ENCODE measurements around the gene ERBB4. TPM values are rescaled to one million over a fixed set of nuclear protein-coding genes. Genes with fewer than 3 reads are reported as not detected.

Gene ERBB4
- total and polyA plus RNA-seq, 2 of the 8 experiments (the other 6 are each of a cell fraction or from before 2014, with no cell fraction given): 0.34 to 1.3 TPM

DNA sequence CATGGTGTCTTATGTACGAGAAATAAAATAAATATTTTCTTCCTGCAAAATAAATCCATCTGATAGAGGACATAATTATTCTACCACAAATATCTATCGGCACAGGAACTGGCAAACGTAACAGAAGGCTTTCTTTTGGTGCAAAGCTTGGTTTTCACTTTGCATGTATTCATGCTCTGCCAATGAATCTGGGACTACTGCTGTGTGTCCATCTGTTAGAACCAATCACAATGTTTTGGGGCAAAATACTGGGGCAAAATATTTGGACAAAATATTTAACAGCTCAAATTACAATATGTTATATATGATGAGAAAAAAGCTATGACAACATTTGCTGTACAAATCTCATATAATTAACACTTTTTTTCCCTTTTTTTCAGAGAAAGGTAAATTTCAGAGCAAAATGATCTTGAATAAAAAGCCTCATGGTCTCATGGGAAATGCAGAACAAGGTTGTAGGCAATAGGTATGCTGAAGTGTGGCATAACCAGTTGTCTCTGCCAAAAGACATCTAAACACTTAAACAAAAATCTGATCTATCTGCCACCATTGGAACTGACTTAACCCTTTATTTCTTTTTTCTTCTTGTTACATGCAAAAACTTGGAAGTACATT, 1059.0 kb downstream of the ERBB4 start:
- DNase-seq (ENCODE audit: low read depth in 1 of 2, low spot score in 2 of 2) (no peak), FAIRE-seq (no peak)
- no peaks in the 10 kb centered on the region for H4K20me1 ChIP-seq (replicated peaks in 1 of 2; ENCODE audit: control insufficient read depth in 1 of 2, insufficient read depth in 2 of 2, low read length in 2 of 2)
- H3K9ac ChIP-seq (replicated peaks in 1 of 4; ENCODE audit: extremely low read depth in 1 of 4, low read depth in 3 of 4, low read length in 3 of 4): no peak overlapping the region
- no peaks in the 10 kb centered on the region for H3K79me1 ChIP-seq (ENCODE audit: low read depth, low read length)
- no peak overlapping the region for H4K91ac ChIP-seq (replicated peaks; ENCODE audit: insufficient read length, low read length)
- CTCF ChIA-PET (ENCODE audit: partially characterized antibody): interaction anchor here (1.2 to 1.5 kb wide), 2 partner anchors 11 to 35 kb away, joined by 3 to 4 read pairs; no protein-coding TSS in a partner anchor
- H3K4me1 ChIP-seq (replicated peaks in 1 of 4; ENCODE audit: control insufficient read depth in 3 of 4, insufficient read depth in 4 of 4, low read length in 3 of 4): peaks cover 0 to 3% (median 0%) of the 10 kb centered on the region in 4 experiments; a peak in 1 of 7 replicates
- no peak overlapping the region for H3K4me2 ChIP-seq (ENCODE audit: insufficient read depth in 1 of 2, low read depth in 2 of 2, low read length in 2 of 2)
- H3K23ac ChIP-seq (ENCODE audit: insufficient read length): no peak overlapping the region
- H4K5ac ChIP-seq (ENCODE audit: insufficient read length, low read depth, low read length): no peak overlapping the region
- no peak overlapping the region for H4K8ac ChIP-seq (ENCODE audit: extremely low read depth, insufficient read depth, low read length)
- no peak overlapping the region for H2AK5ac ChIP-seq (ENCODE audit: low read depth, low read length)
- H3K27ac ChIP-seq (ENCODE audit: low read depth, low read length): no peak overlapping the region
- no peaks in the 10 kb centered on the region; the same call in 1 of the 2 replicates for H3K23me2 ChIP-seq (ENCODE audit: low read depth, low read length)
- no peak overlapping the region for H2BK15ac ChIP-seq (ENCODE audit: low read length)
- no peak overlapping the region for H2BK5ac ChIP-seq (ENCODE audit: low read depth, low read length)
- H3K79me2 ChIP-seq (ENCODE audit: control insufficient read depth in 1 of 2, insufficient read depth in 2 of 2, low read length in 2 of 2): no peaks in the 10 kb centered on the region
- POLR2A ChIA-PET (ENCODE audit: partially characterized antibody): no interaction called here
- 96% methylated on average over 3 of the region's 3 CpGs; no CpG with 5 or more reads in 1 of the 2 experiments for WGBS, 2 experiments (ENCODE audit: extremely low coverage in 1 of 2, insufficient coverage in 1 of 2, insufficient read length in 1 of 2, insufficient replicate concordance in 2 of 2, low coverage in 1 of 2, low lambda C conversion rate in 2 of 2, missing lambda C conversion rate in 1 of 2)
- H2BK120ac ChIP-seq (replicated peaks; ENCODE audit: low read depth, low read length): no peak overlapping the region
- H3K4ac ChIP-seq (replicated peaks; ENCODE audit: insufficient read length, low read depth, low read length): no peak overlapping the region
- H2AFZ ChIP-seq (ENCODE audit: low read length): 0 out of 2 replicates have a peak overlapping the region, but pooled peaks have one; percentile 23
- no peak overlapping the region for H2BK12ac ChIP-seq (ENCODE audit: low read depth, low read length)
- no peaks in the 10 kb centered on the region for H3K9me3 ChIP-seq (ENCODE audit: insufficient read depth in 2 of 2, low read depth in 1 of 2, low read length in 1 of 2)
- TF ChIP-seq POLR2AphosphoS5 (IDR thresholded peaks at IDR 0.05; ENCODE audit: low read depth, low read length): no peak
- no peak for TF ChIP-seq HDAC2 (IDR thresholded peaks at IDR 0.05; ENCODE audit: borderline replicate concordance in 1 of 2, low read depth in 2 of 2, low read length in 2 of 2)
- no peak for TF ChIP-seq CBX5 (IDR thresholded peaks at IDR 0.05; ENCODE audit: low read depth, low read length)
- no peak overlapping the region for H3K14ac ChIP-seq (ENCODE audit: insufficient read length)
- H3K56ac ChIP-seq (replicated peaks; ENCODE audit: insufficient read length, low read depth, low read length): no peak overlapping the region
- no peak overlapping the region for H2BK20ac ChIP-seq (ENCODE audit: low read length)
- H3K27me3 ChIP-seq (replicated peaks in 1 of 4; ENCODE audit: control insufficient read depth in 3 of 4, extremely low read depth in 1 of 4, insufficient read depth in 3 of 4, low read length in 3 of 4): no peaks in the 10 kb centered on the region
- no peak overlapping the region for H3K18ac ChIP-seq (ENCODE audit: extremely low read depth, low read length)
- no peak overlapping the region for H3K4me3 ChIP-seq (ENCODE audit: extremely low read depth in 1 of 4, insufficient read depth in 2 of 4, low read depth in 3 of 4, low read length in 4 of 4)
- H3K36me3 ChIP-seq (ENCODE audit: control insufficient read depth in 2 of 4, insufficient read depth in 4 of 4, low read length in 3 of 4): no peaks in the 10 kb centered on the region
